Neural progenitor cell (in vitro differentiated cells): ENCODE results near the gene UGT2A1.

ENCODE experiments used
- CTCF ChIP-seq: fragments of 200-600 bp; sonication (generic); IDR thresholded peaks from 2 replicates; pipeline ENCODE4 v1.5.1; 2017; ENCODE audit warnings: antibody characterized with exemption, mild to moderate bottlenecking
- EZH2 ChIP-seq: fragments of 200-600 bp; sonication (generic); IDR thresholded peaks from 2 replicates; pipeline ENCODE4 v1.6.1; 2017; ENCODE audit warnings: antibody characterized with exemption, mild to moderate bottlenecking, moderate library complexity
- EZH2phosphoT487 ChIP-seq: fragments of 200-600 bp; sonication (generic); IDR thresholded peaks from 2 replicates; pipeline ENCODE4 v1.6.1; 2017; ENCODE audit warnings: antibody characterized with exemption

DNA sequence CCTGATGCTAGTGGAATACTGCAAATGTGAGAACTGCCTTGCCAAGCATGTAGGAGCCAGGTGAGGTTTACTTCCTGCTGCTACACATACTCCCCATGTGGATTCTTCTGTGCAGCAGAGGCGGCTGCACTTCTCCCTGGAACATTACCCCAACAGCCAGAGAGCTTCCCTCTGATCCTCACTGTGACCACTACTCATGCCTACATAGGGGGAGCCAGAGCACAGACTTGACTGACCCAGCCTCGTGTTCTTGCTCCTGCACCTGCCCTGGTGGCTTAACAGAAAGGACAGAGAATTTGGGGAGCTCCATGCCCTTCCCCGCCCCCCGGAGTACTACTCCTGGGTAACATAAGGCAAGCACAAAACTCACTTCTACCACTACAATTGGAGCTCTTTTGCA, 52.0 kb downstream of the UGT2A1 start:
- TF ChIP-seq CTCF (peak; percentile 8), EZH2 (no peak), EZH2phosphoT487 (no peak)
